Memory B cell (primary cell): ENCODE measurements around the gene SPINK6.

Source experiments
- ATAC-seq: fragments of 150-1000 bp; cut with Tn5 transposase; 2 replicates; pipeline ENCODE4 v1.10.0; 2021; ENCODE audit warnings: low read depth, mild to moderate bottlenecking, moderate library complexity
- DNase-seq, 2 donors: peaks; one replicate each; pipeline ENCODE4 v3.0.0; 2022; ENCODE audit warnings: low spot score in 2 of 2
- H3K27ac Mint-ChIP-seq: one replicate; pipeline ENCODE4 v1.8.0; 2022; ENCODE audit warnings: mild to moderate bottlenecking, moderate library complexity, mixed read lengths
- H3K27me3 Mint-ChIP-seq: one replicate; pipeline ENCODE4 v1.8.0; 2022; ENCODE audit warnings: mixed read lengths
- H3K36me3 Mint-ChIP-seq: one replicate; pipeline ENCODE4 v1.8.0; 2022; ENCODE audit warnings: mild to moderate bottlenecking, mixed read lengths
- H3K4me1 Mint-ChIP-seq: one replicate; pipeline ENCODE4 v1.8.0; 2022; ENCODE audit warnings: mixed read lengths
- H3K4me3 Mint-ChIP-seq: one replicate; pipeline ENCODE4 v1.8.0; 2022; ENCODE audit warnings: mild to moderate bottlenecking, moderate library complexity, mixed read lengths
- H3K9me3 Mint-ChIP-seq: one replicate; pipeline ENCODE4 v1.8.0; 2022; ENCODE audit warnings: mixed read lengths

The SPINK6 gene

DNA sequence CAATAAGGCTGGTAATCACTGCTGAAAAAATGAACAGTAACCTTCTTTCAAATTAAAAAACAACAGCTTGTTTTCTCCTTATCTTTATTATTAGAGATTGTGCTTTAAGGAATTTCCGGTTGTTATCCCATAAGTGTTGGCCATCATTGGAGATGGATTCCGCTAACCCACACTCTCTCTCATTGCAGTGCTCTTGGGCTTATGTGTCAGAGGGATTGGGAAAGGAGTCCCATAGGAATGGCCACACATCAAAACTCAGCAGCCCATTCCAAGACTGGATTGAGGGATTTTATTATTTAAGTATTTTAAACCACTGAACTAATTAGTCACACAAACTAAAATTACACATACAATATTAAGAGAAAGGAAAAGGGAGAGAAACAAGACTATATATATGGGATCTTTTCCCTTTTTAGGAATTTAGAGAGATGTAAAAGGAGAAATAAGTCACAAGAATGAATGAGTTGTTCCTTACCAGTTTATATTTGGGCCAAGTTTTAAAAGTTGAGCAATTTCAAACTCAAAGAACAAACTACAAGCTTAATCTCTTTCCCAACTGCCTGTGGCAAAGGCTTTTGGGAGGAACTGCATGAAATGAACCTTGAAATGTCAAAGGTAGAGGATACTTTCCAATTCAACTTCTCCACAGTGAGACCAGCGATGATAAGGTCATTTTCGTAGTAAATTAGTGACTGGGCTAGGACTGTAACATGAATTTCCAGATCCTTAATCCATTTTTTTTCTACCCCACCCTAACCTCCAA lies 2.4 kb downstream of the SPINK6 start:
- Mint-ChIP-seq H3K9me3 (no peaks in the 10 kb centered on the region), H3K36me3 (no peaks in the 10 kb centered on the region), H3K4me3 (no peak overlapping the region), H3K27me3 (peaks cover 2% of the 10 kb centered on the region), H3K4me1 (no peaks in the 10 kb centered on the region), H3K27ac (no peak overlapping the region)
- ATAC-seq (no peak), DNase-seq (no peak)

DNA sequence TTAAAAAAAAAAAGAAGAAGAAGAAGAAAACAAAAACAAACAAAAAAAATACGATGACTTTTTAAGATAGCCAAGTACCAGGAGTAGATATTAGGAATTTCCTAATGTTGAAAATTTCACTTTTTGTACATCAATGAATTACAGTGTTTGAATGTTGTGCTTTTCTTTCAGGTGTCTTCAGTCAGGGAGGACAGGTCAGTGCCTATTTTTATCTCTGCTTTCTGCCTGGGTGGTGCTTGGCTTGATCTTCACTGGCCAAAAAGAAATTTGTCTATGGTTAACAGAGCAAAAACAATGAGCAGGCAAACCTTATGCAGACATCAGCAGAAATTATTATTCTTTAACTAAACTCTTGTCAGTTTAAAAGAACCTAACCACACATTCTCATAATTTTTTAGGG lies 3.0 kb downstream of the SPINK6 start:
- Mint-ChIP-seq H3K27ac (no peak overlapping the region), H3K36me3 (no peaks in the 10 kb centered on the region), H3K4me3 (no peak overlapping the region), H3K4me1 (no peaks in the 10 kb centered on the region), H3K27me3 (peaks cover 2% of the 10 kb centered on the region), H3K9me3 (no peaks in the 10 kb centered on the region)
- ATAC-seq (no peak), DNase-seq (no peak)

DNA sequence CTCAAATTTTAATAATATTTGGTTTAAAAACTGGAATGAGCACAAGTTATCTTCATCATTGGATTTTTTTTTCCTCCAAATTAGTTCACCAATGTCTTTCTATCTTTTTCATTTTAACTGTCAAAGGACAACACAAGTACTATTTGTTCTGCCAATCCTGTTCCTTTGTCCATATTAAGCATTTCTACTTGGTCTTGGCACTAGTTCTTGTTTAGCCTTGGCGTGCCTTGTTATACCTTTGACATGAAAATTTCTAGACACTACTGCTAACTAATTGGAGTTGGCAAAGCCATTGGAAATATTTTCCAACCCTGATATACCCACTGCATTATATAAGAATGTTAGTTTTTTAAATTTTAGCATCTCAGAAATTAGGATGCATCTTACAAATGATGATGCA lies 3.8 kb downstream of the SPINK6 start:
- Mint-ChIP-seq H3K27ac (no peak overlapping the region), H3K4me3 (no peak overlapping the region), H3K36me3 (no peaks in the 10 kb centered on the region), H3K9me3 (no peaks in the 10 kb centered on the region), H3K27me3 (peaks cover 2% of the 10 kb centered on the region), H3K4me1 (no peaks in the 10 kb centered on the region)
- ATAC-seq (no peak), DNase-seq (no peak)

DNA sequence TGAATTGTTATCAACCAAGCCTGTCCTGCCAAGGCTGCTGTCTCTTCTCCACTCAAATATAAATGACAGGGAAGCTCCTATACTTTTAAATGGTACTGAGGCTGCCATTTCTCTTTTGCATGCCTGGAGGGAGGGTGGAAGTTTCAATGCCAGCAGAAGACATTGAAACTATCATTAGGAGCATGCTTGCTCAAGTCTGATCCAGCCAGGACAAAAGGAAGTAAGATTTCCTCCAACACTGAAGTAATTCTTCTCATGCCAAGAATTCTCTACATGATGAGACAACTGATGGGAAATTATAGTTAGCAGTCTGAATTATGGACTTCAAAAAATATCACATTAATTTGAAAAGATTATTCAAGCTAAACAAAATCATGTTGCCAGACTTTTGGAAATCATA lies 5.4 kb downstream of the SPINK6 start:
- Mint-ChIP-seq H3K4me1 (no peaks in the 10 kb centered on the region), H3K9me3 (no peaks in the 10 kb centered on the region), H3K36me3 (no peaks in the 10 kb centered on the region), H3K27ac (no peak overlapping the region), H3K27me3 (peaks cover 2% of the 10 kb centered on the region), H3K4me3 (no peak overlapping the region)
- no peak for ATAC-seq
- DNase-seq: no peak

DNA sequence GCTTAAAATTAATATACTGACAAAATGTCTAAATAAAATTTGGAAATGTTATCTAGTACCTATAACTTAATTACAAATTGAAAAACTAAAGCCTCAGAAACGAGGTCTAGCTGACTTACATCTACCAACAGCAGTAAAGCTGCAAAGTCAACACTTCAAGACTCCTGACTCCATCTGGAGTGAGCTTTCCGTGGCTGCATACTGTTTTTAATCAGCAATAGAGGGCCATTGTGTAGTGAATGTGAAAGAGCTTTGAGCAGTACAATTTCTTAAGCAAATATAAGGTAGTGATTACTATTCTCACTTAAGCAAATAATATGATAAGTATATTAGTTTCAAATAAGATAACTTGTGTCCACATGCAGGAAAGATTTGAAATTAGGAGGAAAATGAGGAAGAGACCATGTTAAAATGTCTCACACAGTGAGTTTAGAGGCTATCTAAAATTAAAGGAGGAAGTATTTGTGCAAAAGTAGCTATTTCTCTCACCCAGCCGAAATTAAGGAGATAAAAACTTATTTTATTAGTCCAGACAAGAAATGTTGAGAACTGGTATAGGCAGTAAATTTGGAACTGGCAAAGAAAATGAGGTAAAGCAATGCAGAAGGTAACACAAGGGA lies 6.4 kb downstream of the SPINK6 start:
- ATAC-seq (no peak), DNase-seq (no peak)
- Mint-ChIP-seq H3K27ac (no peak overlapping the region), H3K27me3 (peaks cover 2% of the 10 kb centered on the region), H3K9me3 (no peaks in the 10 kb centered on the region), H3K4me1 (no peaks in the 10 kb centered on the region), H3K4me3 (no peak overlapping the region), H3K36me3 (no peaks in the 10 kb centered on the region)

DNA sequence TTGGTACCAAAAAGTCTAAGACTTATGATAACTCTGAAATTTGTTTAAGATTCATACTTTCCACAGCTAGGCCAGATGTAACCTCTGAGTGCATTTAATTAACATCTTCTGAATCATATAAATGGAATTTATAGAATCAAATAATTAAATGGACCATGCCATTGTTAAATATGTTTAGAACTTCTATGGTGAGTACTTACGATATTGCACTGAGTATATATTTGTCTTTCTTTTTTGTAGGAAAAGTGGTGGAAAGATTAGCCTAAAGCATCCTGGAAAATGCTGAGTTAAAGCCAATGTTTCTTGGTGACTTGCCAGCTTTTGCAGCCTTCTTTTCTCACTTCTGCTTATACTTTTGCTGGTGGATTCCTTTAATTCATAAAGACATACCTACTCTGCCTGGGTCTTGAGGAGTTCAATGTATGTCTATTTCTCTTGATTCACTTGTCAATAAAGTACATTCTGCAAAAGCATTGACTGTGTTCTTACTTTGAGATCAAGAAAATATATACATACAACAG lies 11.9 kb downstream of the SPINK6 start:
- H3K27ac Mint-ChIP-seq: no peak overlapping the region
- ATAC-seq: no peak
- H3K4me3 Mint-ChIP-seq: no peak overlapping the region
- no peaks in the 10 kb centered on the region for H3K27me3 Mint-ChIP-seq
- H3K4me1 Mint-ChIP-seq: no peaks in the 10 kb centered on the region
- no peak for DNase-seq
- peaks cover 4% of the 10 kb centered on the region for H3K9me3 Mint-ChIP-seq
- no peaks in the 10 kb centered on the region for H3K36me3 Mint-ChIP-seq

DNA sequence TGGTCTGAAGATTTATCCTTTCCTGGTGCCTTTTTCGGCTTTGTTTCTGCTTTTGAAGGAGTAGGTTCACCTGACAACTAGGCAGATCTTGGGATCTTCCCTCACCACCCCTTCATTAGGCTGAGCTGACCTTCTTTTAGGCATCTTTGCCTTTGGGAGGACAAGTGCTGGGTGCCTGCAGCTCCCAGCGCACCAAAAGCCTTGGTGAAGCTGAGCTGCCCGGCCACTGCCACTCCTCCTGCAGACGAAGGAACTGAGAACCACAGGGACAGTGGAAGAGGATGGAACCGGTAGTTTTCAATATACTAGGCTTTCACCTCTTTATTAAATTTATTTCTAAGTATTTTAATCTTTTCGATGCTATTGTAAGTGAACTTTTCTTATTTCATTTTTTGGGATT lies 18.7 kb downstream of the SPINK6 start:
- Mint-ChIP-seq H3K27ac (no peak overlapping the region), H3K27me3 (no peaks in the 10 kb centered on the region)
- no peak for ATAC-seq

DNA sequence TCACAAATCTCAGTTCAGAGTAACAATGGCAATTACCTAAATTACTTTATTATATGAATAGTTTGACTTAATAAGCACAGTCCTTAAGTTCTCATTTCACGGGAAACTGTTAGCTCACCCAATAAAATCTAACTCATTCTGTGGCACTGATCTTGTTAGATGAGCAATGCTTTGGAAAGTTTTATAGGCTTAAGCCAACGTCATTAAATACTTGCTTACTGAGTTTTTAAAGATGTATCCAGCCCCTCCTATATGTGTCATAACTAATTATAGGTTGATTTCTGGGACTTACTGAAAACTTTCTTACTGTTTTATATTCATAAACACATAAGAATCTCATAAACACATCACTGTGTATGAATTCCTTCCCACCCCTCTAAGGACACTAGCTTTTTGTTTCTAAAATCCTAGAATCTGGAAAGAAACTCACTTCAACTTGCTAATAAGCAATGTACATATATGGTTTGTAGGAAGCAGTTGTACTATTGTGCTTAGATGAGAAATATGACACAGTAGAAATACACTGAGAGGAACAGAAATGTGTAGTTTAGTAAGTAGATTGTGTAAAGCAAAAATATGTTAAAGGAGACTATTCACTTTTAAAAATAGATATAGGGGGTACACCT lies 21.4 kb downstream of the SPINK6 start:
- Mint-ChIP-seq H3K27me3 (peaks cover 2% of the 10 kb centered on the region), H3K9me3 (no peaks in the 10 kb centered on the region), H3K4me1 (no peaks in the 10 kb centered on the region), H3K27ac (no peak overlapping the region), H3K4me3 (no peak overlapping the region), H3K36me3 (no peaks in the 10 kb centered on the region)
- DNase-seq: no peak
- ATAC-seq: no peak

More for the DNA sequence above, 18.7 kb downstream of the SPINK6 start:
- Mint-ChIP-seq H3K4me1 (no peaks in the 10 kb centered on the region), H3K36me3 (no peaks in the 10 kb centered on the region), H3K9me3 (peaks cover 4% of the 10 kb centered on the region), H3K4me3 (no peak overlapping the region)
- DNase-seq: no peak

DNA sequence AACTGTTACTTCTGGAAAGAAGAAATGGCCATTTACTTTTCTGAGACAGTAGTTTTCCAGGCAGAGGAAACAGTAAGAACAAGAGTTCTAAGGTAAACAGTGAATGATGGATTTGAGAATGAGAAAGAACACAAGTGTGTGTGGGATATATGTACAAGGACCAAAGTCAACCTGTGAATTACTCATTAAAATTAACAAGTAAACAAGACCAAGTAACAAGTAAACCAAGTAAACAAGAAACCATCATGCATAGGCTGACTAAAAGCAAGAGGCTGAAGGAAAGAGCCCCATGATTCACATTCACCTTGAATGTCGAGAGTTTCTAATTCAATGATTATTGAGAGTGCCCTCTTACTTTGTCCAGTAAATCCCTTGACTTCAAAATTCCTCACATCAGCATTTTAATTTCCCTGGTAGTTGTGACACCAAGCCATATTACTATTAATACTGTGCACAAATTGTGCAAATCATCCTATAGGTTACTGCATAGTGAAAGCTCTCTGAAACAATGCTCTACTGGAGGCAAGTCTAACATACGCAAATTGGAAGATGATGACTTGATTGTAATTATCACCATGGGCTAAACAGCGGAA lies 25.6 kb downstream of the SPINK6 start:
- H3K9me3 Mint-ChIP-seq: no peaks in the 10 kb centered on the region
- no peak overlapping the region for H3K4me3 Mint-ChIP-seq
- H3K27ac Mint-ChIP-seq: no peak overlapping the region
- DNase-seq: no peak
- ATAC-seq: no peak
- H3K27me3 Mint-ChIP-seq: peaks cover 4% of the 10 kb centered on the region
- no peaks in the 10 kb centered on the region for H3K36me3 Mint-ChIP-seq
- no peaks in the 10 kb centered on the region for H3K4me1 Mint-ChIP-seq

DNA sequence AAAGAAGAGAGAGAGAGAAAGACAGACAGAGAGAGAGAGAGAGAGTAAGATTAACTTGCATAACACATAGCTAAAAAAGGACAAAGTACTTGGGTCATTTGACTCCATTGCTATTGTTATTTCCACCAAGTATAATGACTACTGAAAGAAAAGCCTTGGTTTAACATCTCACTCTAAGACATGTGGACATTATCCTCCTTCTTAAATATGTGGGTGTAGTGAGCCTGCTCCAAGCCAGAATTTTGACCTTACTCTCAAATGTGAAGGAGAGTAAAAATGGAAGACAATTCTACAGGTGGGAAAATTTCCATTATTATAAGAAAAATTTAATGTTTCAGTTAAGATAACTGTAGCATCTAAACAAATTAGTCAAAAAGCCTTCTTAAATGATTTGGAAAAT lies 27.0 kb downstream of the SPINK6 start:
- no peaks in the 10 kb centered on the region for H3K36me3 Mint-ChIP-seq
- H3K4me1 Mint-ChIP-seq: no peaks in the 10 kb centered on the region
- no peak overlapping the region for H3K4me3 Mint-ChIP-seq
- H3K9me3 Mint-ChIP-seq: no peaks in the 10 kb centered on the region
- H3K27me3 Mint-ChIP-seq: peaks cover 4% of the 10 kb centered on the region
- DNase-seq (no peak), ATAC-seq (no peak)
- H3K27ac Mint-ChIP-seq: no peak overlapping the region

DNA sequence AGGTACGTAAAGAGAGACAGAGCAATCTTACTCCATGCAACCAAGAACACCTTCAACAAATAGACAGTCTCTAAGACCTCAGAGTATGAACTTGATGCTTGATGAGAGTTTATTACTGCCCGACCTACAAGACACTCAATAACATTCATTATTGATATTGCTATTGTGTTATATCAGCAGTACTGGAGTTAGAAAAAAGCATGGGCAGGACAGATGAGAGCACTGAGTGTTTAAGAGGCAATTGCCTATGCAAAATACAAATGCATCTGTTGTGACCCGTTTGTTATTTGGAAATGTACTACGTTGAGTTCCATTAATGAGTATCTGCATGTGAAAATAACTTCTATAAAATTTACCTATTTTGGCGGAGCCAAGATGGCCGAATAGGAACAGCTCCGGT lies 27.4 kb downstream of the SPINK6 start:
- Mint-ChIP-seq H3K27ac (no peak overlapping the region), H3K4me1 (no peaks in the 10 kb centered on the region), H3K27me3 (peaks cover 4% of the 10 kb centered on the region), H3K4me3 (no peak overlapping the region), H3K36me3 (no peaks in the 10 kb centered on the region), H3K9me3 (no peaks in the 10 kb centered on the region)
- no peak for DNase-seq
- ATAC-seq: no peak

DNA sequence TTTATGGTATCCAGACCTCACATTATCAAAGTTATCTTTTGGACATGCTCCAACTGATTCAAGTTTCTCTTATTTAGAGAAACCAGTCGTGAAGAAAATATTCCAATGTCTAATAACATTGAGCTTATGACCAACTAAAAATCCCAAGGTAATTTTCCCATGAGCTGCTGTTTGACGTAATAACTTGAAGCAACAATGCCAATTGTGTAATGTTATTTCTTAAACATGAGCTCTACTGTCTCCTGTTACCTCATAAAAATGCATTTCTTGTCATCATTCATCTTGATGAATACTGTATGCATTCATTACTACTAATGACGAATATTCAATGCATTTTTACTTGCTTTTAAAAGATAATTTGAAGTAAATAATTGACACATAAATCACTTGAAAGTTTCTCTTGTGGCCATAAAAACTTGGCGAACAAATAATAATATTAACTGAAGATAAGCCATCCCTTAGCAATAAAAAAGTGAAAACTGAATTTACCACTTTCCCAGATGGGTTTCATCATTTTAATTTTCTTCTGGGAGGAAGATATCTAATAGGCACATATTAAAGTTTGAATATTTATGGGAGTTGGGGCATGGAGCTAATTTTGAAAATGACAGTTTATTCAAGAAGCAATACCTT lies 35.1 kb downstream of the SPINK6 start:
- no peak for ATAC-seq
- no peak overlapping the region for H3K4me3 Mint-ChIP-seq
- no peak for DNase-seq
- no peaks in the 10 kb centered on the region for H3K36me3 Mint-ChIP-seq
- H3K27me3 Mint-ChIP-seq: no peaks in the 10 kb centered on the region
- no peaks in the 10 kb centered on the region for H3K9me3 Mint-ChIP-seq
- H3K4me1 Mint-ChIP-seq: no peaks in the 10 kb centered on the region
- no peak overlapping the region for H3K27ac Mint-ChIP-seq

DNA sequence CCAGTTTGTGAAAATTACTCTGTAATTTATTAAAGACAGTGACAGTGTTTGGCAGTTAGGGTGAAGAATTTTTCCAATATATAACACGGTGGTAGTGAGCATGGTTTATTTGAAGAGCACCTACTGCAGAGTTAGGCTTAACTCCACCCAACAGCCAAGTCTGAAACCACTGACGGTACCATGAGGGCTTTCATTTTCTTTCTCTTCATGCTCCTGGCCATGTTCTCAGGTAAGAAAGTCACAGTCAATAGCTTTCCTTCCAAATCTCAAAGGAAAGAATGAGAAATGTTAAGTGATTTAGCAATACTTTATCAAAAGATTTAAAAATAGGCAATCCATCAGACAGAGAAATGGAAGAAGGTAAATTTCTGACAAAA lies 35.6 kb downstream of the SPINK6 start, which contains the start of gene MARCOL:
Gene MARCOL (plus strand): TSS at position 108 of the 377 bp plus-strand sequence. CDS start 73 bp downstream, at position 181.
- Mint-ChIP-seq H3K4me1 (no peaks in the 10 kb centered on the region), H3K9me3 (no peaks in the 10 kb centered on the region), H3K27me3 (no peaks in the 10 kb centered on the region), H3K27ac (no peak within 1 kb of the TSS), H3K4me3 (no peak within 1 kb of the TSS), H3K36me3 (no peaks in the 10 kb centered on the region)
- no peak for DNase-seq
- ATAC-seq: no peak

DNA sequence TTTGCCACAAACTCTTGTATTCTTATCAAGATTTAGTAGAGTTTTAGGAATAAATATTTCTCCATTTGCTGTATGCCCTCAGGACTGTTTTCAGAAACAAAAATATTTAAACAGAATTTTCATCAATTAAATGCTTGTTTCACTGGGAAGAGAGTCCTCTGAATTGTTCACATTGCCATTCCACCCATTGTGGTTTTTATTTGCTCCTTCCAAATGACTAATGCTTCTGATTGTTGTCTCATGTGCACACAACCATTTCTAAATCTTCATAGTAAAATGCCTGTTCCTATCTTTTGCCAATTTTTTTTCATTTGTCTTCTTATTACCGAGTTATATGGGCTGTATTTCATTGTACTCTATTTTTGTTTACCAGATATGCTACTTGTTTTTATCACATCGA lies 46.1 kb downstream of the SPINK6 start:
- Mint-ChIP-seq H3K36me3 (no peaks in the 10 kb centered on the region), H3K4me1 (no peaks in the 10 kb centered on the region), H3K27ac (no peak overlapping the region), H3K27me3 (no peaks in the 10 kb centered on the region), H3K9me3 (peaks cover 2% of the 10 kb centered on the region), H3K4me3 (no peak overlapping the region)
- DNase-seq: no peak
- ATAC-seq: no peak
